Right forelimb (tissue), 1 donor: Measurements from ENCODE around the gene KRTAP5-9.
"Not testable (repeated sequence)": the region's sequence is repeated elsewhere in the genome, so short reads cannot be mapped to it uniquely, and the experiment has no call there.

ENCODE experiments used
- DNase-seq: peaks from one replicate; pipeline ENCODE4 v3.0.0-alpha.2; 2018

KRTAP5-9 gene

GRCh38 chr11:71588314-71588713, 40.1 kb downstream of the KRTAP5-9 start:
- not testable (repeated sequence) for DNase-seq

GRCh38 chr11:71588822-71589545, 40.8 kb downstream of the KRTAP5-9 start:
- DNase-seq = not testable (repeated sequence)

- DNase-seq = not testable (repeated sequence)
Measured at GRCh38 chr11:71589546-71589920, 41.3 kb downstream of the KRTAP5-9 start.
